Regular cardiac myocyte (primary cell): ENCODE results near the gene MRPL33. TPM values are rescaled to one million over a fixed set of nuclear protein-coding genes. Genes with fewer than 3 reads are reported as not detected.

Experiments used
- total RNA-seq: library from RNA; depleted of rRNA; stranded (reverse); fragments of >200 nt; gene quantifications from 2 replicates; pipeline ENCODE4 v1.2.3, GENCODE V29; 2014

The MRPL33 gene
- 67.4 and 89.5 TPM in 2 replicates for total RNA-seq

GRCh38 chr2:27771548-27772335, at the start of gene MRPL33:
Gene MRPL33, plus strand, starts transcription at chr2:27771719. Its CDS starts 59 bp downstream, at chr2:27771778.

Other genes starting within 250 kb of the MRPL33 start
- gene ZNF512, start 188.7 kb upstream of the MRPL33 start, total RNA-seq, result 21.1 and 30.4 TPM in 2 replicates
- 1.1 and 1.5 TPM in 2 replicates for gene CCDC121, start 142.7 kb upstream of the MRPL33 start, total RNA-seq
- gene GPN1, start 142.7 kb upstream of the MRPL33 start, total RNA-seq, result 30.7 and 60.2 TPM in 2 replicates
- 15.3 and 33.3 TPM in 2 replicates for gene SUPT7L, start 108.1 kb upstream of the MRPL33 start, total RNA-seq
- gene SLC4A1AP, start 107.8 kb upstream of the MRPL33 start, total RNA-seq, result 37.8 and 39.5 TPM in 2 replicates
- 1.5 and 2.3 TPM in 2 replicates for gene RBKS, start 118.7 kb downstream of the MRPL33 start, total RNA-seq
- gene BABAM2, start 119.0 kb downstream of the MRPL33 start, total RNA-seq, result 11.7 and 16.3 TPM in 2 replicates